GM12878 (cell line): ENCODE data around the gene TRIOBP. TPM values are rescaled to one million over a fixed set of nuclear protein-coding genes. Genes with fewer than 3 reads are reported as not detected.

Experiments
- ATF2 ChIP-seq: IDR thresholded peaks from 2 replicates; pipeline ENCODE4 v1.6.1; 2012; ENCODE audit warnings: low read length, inconsistent platforms
- BACH1 ChIP-seq: fragments of 450-650 bp; IDR thresholded peaks from 2 replicates; pipeline ENCODE4 v1.6.1; 2017; ENCODE audit warnings: mild to moderate bottlenecking, borderline replicate concordance
- E2F8 ChIP-seq: fragments of 450-650 bp; IDR thresholded peaks from 2 replicates; pipeline ENCODE4 v1.6.1; 2018; ENCODE audit warnings: mild to moderate bottlenecking, low read depth, moderate library complexity; ENCODE audit not compliant: partially characterized antibody
- HSF1 ChIP-seq: fragments of 150-350 bp; IDR thresholded peaks from 2 replicates; pipeline ENCODE4 v1.6.1; 2014; ENCODE audit warnings: mild to moderate bottlenecking, low read depth, low read length
- MEF2A ChIP-seq: IDR thresholded peaks from 2 replicates; pipeline ENCODE4 v1.6.1; 2011; ENCODE audit warnings: low read depth, mild to moderate bottlenecking, low read length, moderate library complexity; ENCODE audit not compliant: insufficient read depth
- MTA2 ChIP-seq: fragments of 450-650 bp; IDR thresholded peaks from 2 replicates; pipeline ENCODE4 v1.6.1; 2016; ENCODE audit warnings: low read depth, mild to moderate bottlenecking, moderate library complexity
- MTA3 ChIP-seq: IDR thresholded peaks from 2 replicates; pipeline ENCODE4 v1.6.1; 2012; ENCODE audit warnings: low read length, inconsistent platforms, borderline replicate concordance
- NBN ChIP-seq: fragments of 450-650 bp; IDR thresholded peaks from 2 replicates; pipeline ENCODE4 v1.6.1; 2016
- NFIC ChIP-seq: IDR thresholded peaks from 2 replicates; pipeline ENCODE4 v1.6.1; 2012; ENCODE audit warnings: low read depth, mild to moderate bottlenecking, inconsistent platforms, low read length, moderate library complexity
- NFYA ChIP-seq: IDR thresholded peaks from 2 replicates; pipeline ENCODE4 v1.6.1; 2011; ENCODE audit warnings: low read depth, mild to moderate bottlenecking, low read length, improper control_type of control experiment, borderline replicate concordance
- NKRF ChIP-seq: fragments of 450-650 bp; conservative IDR thresholded peaks from 2 replicates; pipeline ENCODE4 v1.6.1; 2017; ENCODE audit warnings: mild to moderate bottlenecking, moderate library complexity
- RELB ChIP-seq: fragments of 450-650 bp; IDR thresholded peaks from 2 replicates; pipeline ENCODE4 v1.6.1; 2017; ENCODE audit warnings: low read depth, mild to moderate bottlenecking, moderate library complexity
- SRF ChIP-seq, 2 experiments: IDR thresholded peaks; 2 replicates each; pipeline ENCODE4 v1.6.1; 2011; ENCODE audit warnings: low read depth in 2 of 2, low read length in 2 of 2, mild to moderate bottlenecking in 1 of 2, moderate library complexity in 1 of 2
- TARDBP ChIP-seq: IDR thresholded peaks from 2 replicates; pipeline ENCODE4 v1.6.1; 2016; ENCODE audit warnings: borderline replicate concordance
- USF2 ChIP-seq: IDR thresholded peaks from 2 replicates; pipeline ENCODE4 v1.6.1; 2011; ENCODE audit warnings: low read depth, low read length, improper control_type of control experiment, borderline replicate concordance
- ZNF384 ChIP-seq: IDR thresholded peaks from 2 replicates; pipeline ENCODE4 v1.6.1; 2012; ENCODE audit warnings: low read depth, mild to moderate bottlenecking, low read length, improper control_type of control experiment, borderline replicate concordance
- polyA plus RNA-seq, 11 experiments: library from polyadenylated mRNA; depleted of rRNA in 4 of 11; unstranded in 6 of 11; stranded (reverse) in 5 of 11; fragments of >200 nt; fragmentation: Nextera tagmentation in 4 of 11; fragmentation: Illumina TruSeq in 1 of 11; extraction: Ambion mirVana in 4 of 11; extraction: Trizol in 1 of 11; gene quantifications; 1 replicate in 1 of 11; 2 replicates in 10 of 11; pipeline versions ENCODE4 v1.2.1 to v1.2.3, GENCODE V29; 2011 to 2016; ENCODE audit warnings: inconsistent platforms in 2 of 11, missing spikeins in 2 of 11, low read depth in 1 of 11
- total RNA-seq, 4 experiments: library from RNA; depleted of rRNA in 3 of 4; stranded (reverse); fragments of >200 nt in 3 of 4; fragmentation: Illumina TruSeq in 1 of 4; extraction: Trizol in 1 of 4; gene quantifications; 2 replicates each; pipeline versions ENCODE4 v1.2.1 to v1.2.3, GENCODE V29; 2013 to 2021

Gene TRIOBP
- total and polyA plus RNA-seq, 10 of the 15 experiments (the other 5 are each of a cell fraction or from before 2014, with no cell fraction given): 0.21 to 23.6 (median 11.9) TPM

- TF ChIP-seq BACH1: peak; percentile 44
- no peak for TF ChIP-seq NFIC
- no peak; the same call in 1 of the 2 replicates for TF ChIP-seq MTA3
- TF ChIP-seq NKRF: peak; percentile 77
- TF ChIP-seq HSF1: no peak
- no peak for TF ChIP-seq MTA2
- TF ChIP-seq NFYA: peak; percentile 8; the same call in 1 of the 2 replicates
- no peak for TF ChIP-seq MEF2A
- 0 out of 4 replicates have a peak, but pooled peaks of 1 of the 2 experiments have one; percentile 9 for TF ChIP-seq SRF (IDR thresholded peaks at IDR 0.05; ENCODE audit: low read depth in 2 of 2, low read length in 2 of 2)
- no peak for TF ChIP-seq USF2
- no peak for TF ChIP-seq E2F8
- no peak for TF ChIP-seq ZNF384
- TF ChIP-seq TARDBP: no peak
- TF ChIP-seq NBN: peak; percentile 38
- TF ChIP-seq ATF2: no peak
- TF ChIP-seq RELB: peak; percentile 61; the same call in 1 of the 2 replicates
These were observed 21.6 kb upstream of the TRIOBP start, which contains the start of gene LGALS1 (continued) for GRCh38 chr22:37674951-37675929.
